ENCODE results near the gene HMOX1. TPM values are rescaled to one million over a fixed set of nuclear protein-coding genes. Genes with fewer than 3 reads are reported as not detected.

HMOX1 gene
- total RNA-seq, 4 donors from 2014 or later, result 13.6 to 95.7 (median 61.8) TPM

DNA sequence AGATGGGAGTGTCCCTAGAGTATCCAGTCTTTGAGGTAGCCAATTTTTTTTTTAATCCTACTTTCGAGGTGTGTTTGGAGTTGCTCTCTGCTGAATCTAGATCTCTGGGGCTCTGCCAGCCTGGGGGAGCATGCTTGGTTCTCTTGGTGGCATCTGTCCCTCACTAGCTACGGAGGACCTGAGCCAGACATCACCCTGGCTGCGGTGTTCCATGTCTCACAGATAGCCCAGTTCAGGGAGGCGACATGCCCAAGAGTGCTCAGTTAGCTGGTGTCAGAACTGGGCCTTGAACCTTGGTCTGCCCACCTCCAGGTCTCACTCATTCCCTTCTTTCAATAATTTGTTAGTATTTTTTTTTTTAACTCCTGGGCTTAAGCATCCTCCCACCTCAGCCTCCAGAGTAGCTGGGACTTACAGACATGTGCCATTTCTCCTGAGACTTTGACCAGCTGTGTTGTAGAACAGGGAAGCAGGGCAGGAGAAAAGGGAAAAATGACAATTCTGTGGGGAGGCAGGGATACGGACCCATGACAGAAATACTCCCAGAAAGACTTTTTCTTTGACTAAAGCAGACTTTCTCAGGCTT lies 621 bp downstream of the HMOX1 start:
- TF ChIP-seq POLR2A (IDR thresholded peaks at IDR 0.05), result no peak
- TF ChIP-seq EP300 (IDR thresholded peaks at IDR 0.05), result no peak
- no peak for TF ChIP-seq POLR2AphosphoS5 (IDR thresholded peaks at IDR 0.05)
- no peak for TF ChIP-seq CTCF (IDR thresholded peaks at IDR 0.05)
- no peak for DNase-seq (ENCODE audit: low spot score in 2 of 2)

GRCh38 chr22:35383679-35384071 lies 2.8 kb downstream of the HMOX1 start:
- no peak overlapping the region for H3K4me3 ChIP-seq
- no peak for DNase-seq (ENCODE audit: low spot score in 2 of 2)
- H3K9me3 ChIP-seq, result no peaks in the 10 kb centered on the region
- no peak overlapping the region for H3K27ac ChIP-seq
- no peak for TF ChIP-seq POLR2AphosphoS5 (IDR thresholded peaks at IDR 0.05)
- TF ChIP-seq CTCF (IDR thresholded peaks at IDR 0.05), result no peak
- no peak for TF ChIP-seq POLR2A (IDR thresholded peaks at IDR 0.05)
- TF ChIP-seq EP300 (IDR thresholded peaks at IDR 0.05), result no peak
- no peaks in the 10 kb centered on the region for H3K27me3 ChIP-seq
- WGBS, result 78% methylated on average over 3 of the region's 3 CpGs
- H3K4me1 ChIP-seq, result peaks cover 32% of the 10 kb centered on the region
- peaks cover 15% of the 10 kb centered on the region for H3K36me3 ChIP-seq

More for the DNA sequence above, 621 bp downstream of the HMOX1 start:
- H3K4me3 ChIP-seq, result peak overlapping the region; percentile 57
- 43% methylated on average over 5 of the region's 5 CpGs for whole genome bisulfite sequencing
- H3K9me3 ChIP-seq, result no peaks in the 10 kb centered on the region
- H3K36me3 ChIP-seq, result no peaks in the 10 kb centered on the region
- no peaks in the 10 kb centered on the region for H3K27me3 ChIP-seq
- peaks cover 46% of the 10 kb centered on the region for H3K4me1 ChIP-seq
- peak overlapping the region; percentile 79 for H3K27ac ChIP-seq

- Histone ChIP-seq H3K4me3 (no peak overlapping the region), H3K36me3 (peaks cover 15% of the 10 kb centered on the region), H3K27ac (no peak overlapping the region), H3K9me3 (no peaks in the 10 kb centered on the region), H3K27me3 (no peaks in the 10 kb centered on the region), H3K4me1 (peaks cover 32% of the 10 kb centered on the region)
- DNase-seq (ENCODE audit: low spot score in 2 of 2), result no peak
- 98% methylated on average over 4 of the region's 4 CpGs for WGBS
- no peak for TF ChIP-seq POLR2A (IDR thresholded peaks at IDR 0.05)
- no peak for TF ChIP-seq EP300 (IDR thresholded peaks at IDR 0.05)
- TF ChIP-seq CTCF (IDR thresholded peaks at IDR 0.05), result no peak
- no peak for TF ChIP-seq POLR2AphosphoS5 (IDR thresholded peaks at IDR 0.05)
These were observed 3.6 kb downstream of the HMOX1 start for GRCh38 chr22:35384527-35384926.

GRCh38 chr22:35384975-35385588 lies 4.2 kb downstream of the HMOX1 start:
- WGBS, result 90% methylated on average over 6 of the region's 6 CpGs
- Histone ChIP-seq H3K27ac (no peak overlapping the region), H3K36me3 (peaks cover 19% of the 10 kb centered on the region), H3K27me3 (no peaks in the 10 kb centered on the region), H3K4me1 (peaks cover 31% of the 10 kb centered on the region), H3K9me3 (no peaks in the 10 kb centered on the region), H3K4me3 (no peak overlapping the region)
- DNase-seq (ENCODE audit: low spot score in 2 of 2), result no peak
- TF ChIP-seq EP300 (IDR thresholded peaks at IDR 0.05) (no peak), POLR2A (IDR thresholded peaks at IDR 0.05) (no peak), POLR2AphosphoS5 (IDR thresholded peaks at IDR 0.05) (no peak), CTCF (IDR thresholded peaks at IDR 0.05) (no peak)

DNA sequence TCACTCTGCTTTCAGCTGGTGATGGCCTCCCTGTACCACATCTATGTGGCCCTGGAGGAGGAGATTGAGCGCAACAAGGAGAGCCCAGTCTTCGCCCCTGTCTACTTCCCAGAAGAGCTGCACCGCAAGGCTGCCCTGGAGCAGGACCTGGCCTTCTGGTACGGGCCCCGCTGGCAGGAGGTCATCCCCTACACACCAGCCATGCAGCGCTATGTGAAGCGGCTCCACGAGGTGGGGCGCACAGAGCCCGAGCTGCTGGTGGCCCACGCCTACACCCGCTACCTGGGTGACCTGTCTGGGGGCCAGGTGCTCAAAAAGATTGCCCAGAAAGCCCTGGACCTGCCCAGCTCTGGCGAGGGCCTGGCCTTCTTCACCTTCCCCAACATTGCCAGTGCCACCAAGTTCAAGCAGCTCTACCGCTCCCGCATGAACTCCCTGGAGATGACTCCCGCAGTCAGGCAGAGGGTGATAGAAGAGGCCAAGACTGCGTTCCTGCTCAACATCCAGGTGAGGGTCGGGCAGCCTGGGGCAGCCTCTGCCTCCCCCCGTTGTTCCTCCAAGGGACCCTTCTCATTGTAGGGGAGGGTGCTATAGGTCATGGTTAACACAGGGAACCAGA lies 5.9 kb downstream of the HMOX1 start:
- DNase-seq (ENCODE audit: low spot score in 2 of 2), result no peak
- H3K36me3 ChIP-seq, result peaks cover 24% of the 10 kb centered on the region
- H3K4me1 ChIP-seq, result peaks cover 15% of the 10 kb centered on the region
- no peak overlapping the region for H3K4me3 ChIP-seq
- 97% methylated on average over 7 of the region's 19 CpGs for WGBS
- no peak for TF ChIP-seq EP300 (IDR thresholded peaks at IDR 0.05)
- TF ChIP-seq CTCF (IDR thresholded peaks at IDR 0.05), result no peak
- TF ChIP-seq POLR2A (IDR thresholded peaks at IDR 0.05), result no peak
- no peak for TF ChIP-seq POLR2AphosphoS5 (IDR thresholded peaks at IDR 0.05)
- no peaks in the 10 kb centered on the region for H3K27me3 ChIP-seq
- no peak overlapping the region for H3K27ac ChIP-seq
- no peaks in the 10 kb centered on the region for H3K9me3 ChIP-seq

Measured in suprapubic skin (tissue), 4 donors.